H1 (cell line): ENCODE results near the gene COL4A1. TPM values are rescaled to one million over a fixed set of nuclear protein-coding genes. Genes with fewer than 3 reads are reported as not detected.

Experiments used
- CTCF ChIA-PET: fragments of 300-600 bp; sonication (Branson Sonifier 250); formaldehyde crosslinking; loops from one replicate; lab custom pipeline; 2021; ENCODE audit not compliant: partially characterized antibody; lab: Charles Lee
- POLR2A ChIA-PET: fragments of 300-600 bp; sonication (Branson Sonifier 250); formaldehyde crosslinking; loops from one replicate; lab custom pipeline; 2021; ENCODE audit warnings: inconsistent platforms; ENCODE audit not compliant: partially characterized antibody; lab: Charles Lee
- DNase-seq, 2 experiments: peaks; one replicate each; pipeline versions ENCODE4 v3.0.0 to v3.0.0-alpha.2; 2010 to 2022; ENCODE audit warnings: low spot score in 2 of 2, low read depth in 1 of 2, mixed read lengths in 1 of 2
- FAIRE-seq: peaks from 2 replicates; lab custom pipeline; 2011; peaks lifted over from hg19 to GRCh38; lab: Jason Lieb, UNC
- H2AFZ ChIP-seq: 2 replicates; pipeline ENCODE4 v1.8.1; 2012; ENCODE audit warnings: low read length, inconsistent platforms
- H2AK5ac ChIP-seq: 2 replicates; pipeline ENCODE4 v1.6.1; 2013; ENCODE audit warnings: low read depth, low read length
- H2BK120ac ChIP-seq: replicated peaks from 2 replicates; pipeline ENCODE3; 2013; ENCODE audit warnings: low read depth, low read length, inconsistent platforms
- H2BK12ac ChIP-seq: 2 replicates; pipeline ENCODE4 v1.6.1; 2013; ENCODE audit warnings: low read depth, low read length
- H2BK15ac ChIP-seq: 2 replicates; pipeline ENCODE4 v1.6.1; 2013; ENCODE audit warnings: low read length
- H2BK20ac ChIP-seq: 2 replicates; pipeline ENCODE4 v1.6.1; 2013; ENCODE audit warnings: low read length
- H2BK5ac ChIP-seq: 2 replicates; pipeline ENCODE4 v1.6.1; 2013; ENCODE audit warnings: low read depth, low read length
- H3K14ac ChIP-seq: 2 replicates; pipeline ENCODE4 v1.6.1; 2013; ENCODE audit warnings: inconsistent platforms; ENCODE audit not compliant: insufficient read length
- H3K18ac ChIP-seq: 2 replicates; pipeline ENCODE4 v1.6.1; 2013; ENCODE audit warnings: low read length; ENCODE audit errors: extremely low read depth
- H3K23ac ChIP-seq: 2 replicates; pipeline ENCODE4 v1.6.1; 2013; ENCODE audit warnings: inconsistent platforms; ENCODE audit not compliant: insufficient read length
- H3K23me2 ChIP-seq: 2 replicates; pipeline ENCODE4 v1.6.1; 2013; ENCODE audit warnings: low read depth, low read length
- H3K27ac ChIP-seq: 2 replicates; pipeline ENCODE4 v1.6.1; 2011; ENCODE audit warnings: low read depth, low read length, inconsistent platforms
- H3K27me3 ChIP-seq, 4 experiments: replicated peaks in 1 of 4; 1 replicate in 1 of 4; 2 replicates in 3 of 4; pipeline versions ENCODE4 v1.6.1 to v1.8.1; 2011 to 2013; ENCODE audit warnings: low read length in 3 of 4, mild to moderate bottlenecking in 3 of 4, inconsistent platforms in 2 of 4, mixed read lengths in 2 of 4, moderate library complexity in 1 of 4; ENCODE audit not compliant: control insufficient read depth in 3 of 4, insufficient read depth in 3 of 4; ENCODE audit errors: extremely low read depth in 1 of 4
- H3K36me3 ChIP-seq, 4 experiments: 2 replicates each; pipeline versions ENCODE4 v1.6.1 to v1.8.1; 2011 to 2013; ENCODE audit warnings: mild to moderate bottlenecking in 4 of 4, low read length in 3 of 4, moderate library complexity in 2 of 4, control low read depth in 1 of 4, inconsistent platforms in 1 of 4; ENCODE audit not compliant: insufficient read depth in 4 of 4, control insufficient read depth in 2 of 4
- H3K4ac ChIP-seq: replicated peaks from 2 replicates; pipeline ENCODE3; 2013; ENCODE audit warnings: low read length, low read depth, mixed read lengths, inconsistent platforms; ENCODE audit not compliant: insufficient read length
- H3K4me1 ChIP-seq, 4 experiments: replicated peaks in 1 of 4; 1 replicate in 1 of 4; 2 replicates in 3 of 4; pipeline versions ENCODE4 v1.6.1 to v1.8.1; 2011 to 2013; ENCODE audit warnings: low read length in 3 of 4, inconsistent platforms in 2 of 4, mixed read lengths in 1 of 4; ENCODE audit not compliant: insufficient read depth in 4 of 4, control insufficient read depth in 3 of 4
- H3K4me2 ChIP-seq, 2 experiments: 2 replicates each; pipeline versions ENCODE4 v1.6.1 to v1.8.1; 2011 to 2013; ENCODE audit warnings: low read depth in 2 of 2, low read length in 2 of 2, control low read depth in 1 of 2, inconsistent platforms in 1 of 2, mild to moderate bottlenecking in 1 of 2; ENCODE audit not compliant: insufficient read depth in 1 of 2
- H3K4me3 ChIP-seq, 4 experiments: fragments of 200-600, 300-600 bp in 1 of 4; sonication (generic), shearing (Covaris generic), sonication (Bioruptor Twin) in 1 of 4; 2 replicates each; pipeline versions ENCODE4 v1.5.1 to v1.8.1; 2011 to 2016; ENCODE audit warnings: low read length in 4 of 4, low read depth in 3 of 4, control low read depth in 2 of 4, inconsistent platforms in 2 of 4, mild to moderate bottlenecking in 2 of 4, mixed read lengths in 1 of 4, moderate library complexity in 1 of 4; ENCODE audit not compliant: insufficient read depth in 2 of 4; ENCODE audit errors: extremely low read depth in 1 of 4
- H3K56ac ChIP-seq: replicated peaks from 2 replicates; pipeline ENCODE3; 2013; ENCODE audit warnings: low read depth, mild to moderate bottlenecking, mixed read lengths, low read length, inconsistent platforms; ENCODE audit not compliant: insufficient read length
- H3K79me1 ChIP-seq: 2 replicates; pipeline ENCODE4 v1.6.1; 2013; ENCODE audit warnings: low read depth, low read length, control low read depth
- H3K79me2 ChIP-seq, 2 experiments: 2 replicates each; pipeline versions ENCODE4 v1.6.1 to v1.8.1; 2012 to 2013; ENCODE audit warnings: low read length in 2 of 2, mild to moderate bottlenecking in 2 of 2, inconsistent platforms in 1 of 2; ENCODE audit not compliant: insufficient read depth in 2 of 2, control insufficient read depth in 1 of 2
- H3K9ac ChIP-seq, 4 experiments: replicated peaks in 1 of 4; 1 replicate in 1 of 4; 2 replicates in 3 of 4; pipeline versions ENCODE4 v1.6.1 to v1.8.1; 2011 to 2013; ENCODE audit warnings: low read depth in 3 of 4, low read length in 3 of 4, control low read depth in 2 of 4, mild to moderate bottlenecking in 2 of 4, moderate library complexity in 2 of 4, inconsistent platforms in 1 of 4; ENCODE audit errors: extremely low read depth in 1 of 4
- H3K9me3 ChIP-seq, 2 experiments: 2 replicates each; pipeline versions ENCODE4 v1.6.1 to v1.8.1; 2012 to 2013; ENCODE audit warnings: mild to moderate bottlenecking in 2 of 2, moderate library complexity in 2 of 2, control low read depth in 1 of 2, inconsistent platforms in 1 of 2, low read depth in 1 of 2, low read length in 1 of 2, mixed read lengths in 1 of 2; ENCODE audit not compliant: insufficient read depth in 2 of 2
- H4K20me1 ChIP-seq, 2 experiments: replicated peaks in 1 of 2; 2 replicates each; pipeline versions ENCODE3 to v1.8.1; 2011 to 2013; ENCODE audit warnings: inconsistent platforms in 2 of 2, low read length in 2 of 2, mild to moderate bottlenecking in 1 of 2; ENCODE audit not compliant: insufficient read depth in 2 of 2, control insufficient read depth in 1 of 2
- H4K5ac ChIP-seq: 2 replicates; pipeline ENCODE4 v1.6.1; 2013; ENCODE audit warnings: low read length, low read depth, mixed read lengths, inconsistent platforms; ENCODE audit not compliant: insufficient read length
- H4K8ac ChIP-seq: 2 replicates; pipeline ENCODE4 v1.8.0; 2013; ENCODE audit warnings: mild to moderate bottlenecking, moderate library complexity, low read length, inconsistent platforms; ENCODE audit not compliant: insufficient read depth; ENCODE audit errors: extremely low read depth
- H4K91ac ChIP-seq: replicated peaks from 2 replicates; pipeline ENCODE3; 2013; ENCODE audit warnings: low read length, mixed read lengths, inconsistent platforms; ENCODE audit not compliant: insufficient read length
- HDAC2 ChIP-seq, 2 experiments: fragments of 300-600 bp in 1 of 2; sonication (generic) in 1 of 2; IDR thresholded peaks; 2 replicates each; pipeline ENCODE4 v1.6.1; 2011 to 2012; ENCODE audit warnings: low read depth in 2 of 2, low read length in 2 of 2, mild to moderate bottlenecking in 2 of 2, moderate library complexity in 2 of 2, borderline replicate concordance in 1 of 2, inconsistent platforms in 1 of 2
- TAF7 ChIP-seq: optimal IDR thresholded peaks from 2 replicates; pipeline ENCODE3; 2011; ENCODE audit warnings: low read depth, mild to moderate bottlenecking, inconsistent platforms, low read length, moderate library complexity, borderline replicate concordance
- YY1 ChIP-seq: IDR thresholded peaks from 2 replicates; pipeline ENCODE4 v1.6.1; 2011; ENCODE audit warnings: low read depth, mild to moderate bottlenecking, low read length
- WGBS, 2 experiments: shearing (Covaris generic) in 1 of 2; methylation state at CpG; one replicate each; pipeline versions ENCODE4 v1.1.6 to v1.1.7; 2013 to 2015; ENCODE audit warnings: low lambda C conversion rate in 2 of 2, mixed read lengths in 2 of 2, inconsistent platforms in 1 of 2, low coverage in 1 of 2, missing lambda C conversion rate in 1 of 2; ENCODE audit not compliant: insufficient replicate concordance in 2 of 2, insufficient coverage in 1 of 2, insufficient read length in 1 of 2; ENCODE audit errors: extremely low coverage in 1 of 2, missing lambda C conversion rate in 1 of 2; 5-methylcytosine and 5-hydroxymethylcytosine counted together
- polyA plus RNA-seq, 7 experiments: library from polyadenylated mRNA; depleted of rRNA in 3 of 7; stranded (reverse) in 5 of 7; unstranded in 2 of 7; fragments of >200 nt in 5 of 7; fragments of 200-250 nt in 2 of 7; gene quantifications; 1 replicate in 5 of 7; 2 replicates in 1 of 7; 4 replicates in 1 of 7; pipeline versions ENCODE4 v1.2.1 to v1.2.3, GENCODE V29; 2011 to 2013; ENCODE audit warnings: missing spikeins in 2 of 7, mixed read lengths in 2 of 7
- total RNA-seq: library from RNA; stranded (reverse); fragmentation: NEBNext Ultra II Directional; extraction: Animal tissue kit (Norgen Biotek cat#: 25700); gene quantifications from 2 replicates; pipeline ENCODE4 v1.2.1, GENCODE V29; 2021

The COL4A1 gene
- total and polyA plus RNA-seq, 2 of the 8 experiments (the other 6 are each of a cell fraction or from before 2014, with no cell fraction given), result 30.7 to 82.0 TPM

DNA sequence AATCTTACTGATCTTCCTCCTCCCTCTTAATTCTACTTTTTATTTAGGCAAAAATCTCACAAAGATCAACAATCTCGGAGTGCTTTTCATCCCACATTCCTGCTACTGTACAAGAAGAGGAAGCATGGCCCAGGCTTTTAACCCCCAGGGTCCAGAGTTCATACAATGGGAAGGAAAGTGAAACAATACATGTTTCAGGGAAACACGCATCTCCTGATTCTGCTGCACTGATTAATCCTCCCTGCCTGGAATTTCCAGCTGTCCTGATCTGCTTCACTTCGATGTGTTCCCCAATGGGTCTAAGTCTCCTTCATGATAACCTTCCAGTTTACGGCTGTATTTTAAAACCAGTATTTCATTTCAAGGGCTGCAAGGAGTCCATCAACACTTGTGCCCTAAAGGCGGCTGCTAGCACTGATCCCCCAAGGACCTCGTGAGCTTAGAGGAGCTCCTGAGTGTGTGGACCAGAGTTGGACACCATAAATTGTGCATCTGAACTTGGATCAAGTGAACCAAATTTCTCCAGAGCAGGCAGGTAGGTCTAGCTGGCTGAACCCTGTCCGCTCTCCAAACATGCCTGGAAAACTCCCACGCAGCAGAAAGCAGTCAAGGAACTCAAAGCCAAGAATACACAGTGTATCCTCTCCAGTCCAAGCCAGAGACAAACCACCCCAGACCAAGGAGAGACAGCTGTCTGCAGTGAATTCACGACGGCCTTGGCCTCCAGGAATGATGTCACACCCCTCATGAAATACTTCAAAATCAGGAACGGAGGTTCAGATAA lies 44.3 kb downstream of the COL4A1 start:
- Histone ChIP-seq H3K56ac (no peak overlapping the region), H2BK5ac (no peak overlapping the region), H3K9ac (no peak overlapping the region), H2AFZ (no peak overlapping the region), H2BK20ac (no peak overlapping the region), H3K79me2 (peaks cover 0 to 5% of the 10 kb centered on the region in 2 experiments; a peak in 2 of 4 replicates), H4K91ac (no peak overlapping the region), H2BK120ac (no peak overlapping the region), H3K27me3 (no peaks in the 10 kb centered on the region; a peak in 1 of 7 replicates), H2AK5ac (no peak overlapping the region), H3K23ac (no peak overlapping the region), H3K79me1 (no peaks in the 10 kb centered on the region; the same call in none of the 2 replicates), H3K18ac (0 out of 2 replicates have a peak overlapping the region, but pooled peaks have one; percentile 4), H3K4ac (no peak overlapping the region), H2BK15ac (no peak overlapping the region), H3K36me3 (no peaks in the 10 kb centered on the region), H4K8ac (no peak overlapping the region), H3K4me3 (no peak overlapping the region), H3K23me2 (no peaks in the 10 kb centered on the region), H4K5ac (no peak overlapping the region), H3K4me1 (peaks cover 8 to 26% (median 18%) of the 10 kb centered on the region in 4 experiments), H3K9me3 (no peaks in the 10 kb centered on the region), H4K20me1 (no peaks in the 10 kb centered on the region), H3K27ac (no peak overlapping the region), H3K14ac (no peak overlapping the region), H3K4me2 (no peak overlapping the region), H2BK12ac (no peak overlapping the region)
- FAIRE-seq (peak; percentile 7), DNase-seq (peak in 1 of 2 experiments; percentile 37)
- POLR2A ChIA-PET, result interaction anchor here (1.1 to 1.2 kb wide), 2 partner anchors 43 to 78 kb away, joined by 3 read pairs; no protein-coding TSS in a partner anchor
- WGBS, 2 experiments, result 82% methylated on average over 11 of the region's 11 CpGs; no CpG with 5 or more reads in 1 of the 2 experiments
- CTCF ChIA-PET, result interaction anchor here (0.8 to 6.9 kb wide), 9 partner anchors 8 to 149 kb away, joined by 3 to 30 read pairs (median 3); no protein-coding TSS in a partner anchor
- no peak for TF ChIP-seq TAF7
- no peak for TF ChIP-seq YY1
- TF ChIP-seq HDAC2 (IDR thresholded peaks at IDR 0.05; ENCODE audit: borderline replicate concordance in 1 of 2, low read depth in 2 of 2, low read length in 2 of 2), result no peak
